GM12891 (cell line): ENCODE data around the gene ADAMTS17.

Experiments
- POLR2A ChIP-seq: IDR thresholded peaks from 2 replicates; pipeline ENCODE4 v1.6.1; 2011; ENCODE audit warnings: low read depth, low read length, control low read depth
- POLR2AphosphoS5 ChIP-seq: IDR thresholded peaks from 2 replicates; pipeline ENCODE4 v1.6.1; 2011; ENCODE audit warnings: low read depth, low read length, control low read depth

- no peak for TF ChIP-seq POLR2A
- TF ChIP-seq POLR2AphosphoS5 = no peak
Measured at GRCh38 chr15:100020189-100020588, 321.6 kb downstream of the ADAMTS17 start.
